ENCODE data around the gene CLIC5.

The CLIC5 gene

GRCh38 chr6:45923831-45924391 lies 91.7 kb downstream of the CLIC5 start:
- no peak for DNase-seq (ENCODE audit: low read depth in 1 of 2, low spot score in 1 of 2)
- no peaks in the 10 kb centered on the region for H3K27me3 ChIP-seq (ENCODE audit: insufficient read depth, poor library complexity, severe bottlenecking)
- H3K4me3 ChIP-seq (replicated peaks; ENCODE audit: insufficient read depth, low read length): no peak overlapping the region
- H3K27ac ChIP-seq (replicated peaks): no peak overlapping the region
- no peak for TF ChIP-seq REST (IDR thresholded peaks at IDR 0.05; ENCODE audit: insufficient replicate concordance, low read depth)
- TF ChIP-seq GABPA (IDR thresholded peaks at IDR 0.05; ENCODE audit: low read depth): no peak
- TF ChIP-seq CTCF (IDR thresholded peaks at IDR 0.05; ENCODE audit: insufficient read depth, low read length): no peak
- no peak for TF ChIP-seq POLR2AphosphoS5 (IDR thresholded peaks at IDR 0.05; ENCODE audit: low read depth)
- no peak for TF ChIP-seq SPI1 (IDR thresholded peaks at IDR 0.05; ENCODE audit: borderline replicate concordance, low read depth)

GRCh38 chr6:45922728-45923351 lies 92.8 kb downstream of the CLIC5 start:
- TF ChIP-seq REST (IDR thresholded peaks at IDR 0.05; ENCODE audit: insufficient replicate concordance, low read depth): no peak
- no peak for TF ChIP-seq GABPA (IDR thresholded peaks at IDR 0.05; ENCODE audit: low read depth)
- TF ChIP-seq CTCF (IDR thresholded peaks at IDR 0.05; ENCODE audit: insufficient read depth, low read length): peak; percentile 45
- peak; percentile 26; the same call in 1 of the 2 replicates for TF ChIP-seq SPI1 (IDR thresholded peaks at IDR 0.05; ENCODE audit: borderline replicate concordance, low read depth)
- Histone ChIP-seq H3K27me3 (ENCODE audit: insufficient read depth, poor library complexity, severe bottlenecking) (no peaks in the 10 kb centered on the region), H3K4me3 (replicated peaks; ENCODE audit: insufficient read depth, low read length) (no peak overlapping the region), H3K27ac (replicated peaks) (peak overlapping the region; percentile 10; the same call in 1 of the 2 replicates)
- peak; percentile 31 to 76 for DNase-seq (ENCODE audit: low read depth in 1 of 2, low spot score in 1 of 2)

- DNase-seq (ENCODE audit: low read depth in 1 of 2, low spot score in 1 of 2): no peak
- H3K27ac ChIP-seq (replicated peaks): no peak overlapping the region; the same call in 1 of the 2 replicates
- H3K27me3 ChIP-seq (ENCODE audit: insufficient read depth, poor library complexity, severe bottlenecking): no peaks in the 10 kb centered on the region
- H3K4me3 ChIP-seq (replicated peaks; ENCODE audit: insufficient read depth, low read length): no peak overlapping the region
- TF ChIP-seq SPI1 (IDR thresholded peaks at IDR 0.05; ENCODE audit: borderline replicate concordance, low read depth) (no peak), CTCF (IDR thresholded peaks at IDR 0.05; ENCODE audit: insufficient read depth, low read length) (no peak), GABPA (IDR thresholded peaks at IDR 0.05; ENCODE audit: low read depth) (no peak), REST (IDR thresholded peaks at IDR 0.05; ENCODE audit: insufficient replicate concordance, low read depth) (no peak), POLR2AphosphoS5 (IDR thresholded peaks at IDR 0.05; ENCODE audit: low read depth) (no peak)
Observed at GRCh38 chr6:45921691-45922281, 93.9 kb downstream of the CLIC5 start.

Data from HL-60 (cell line).